ENCODE results near the gene SIAH1. TPM values are rescaled to one million over a fixed set of nuclear protein-coding genes. Genes with fewer than 3 reads are reported as not detected.
"Not testable (repeated sequence)": the region's sequence is repeated elsewhere in the genome, so short reads cannot be mapped to it uniquely, and the experiment has no call there.

SIAH1 gene
- polyA plus RNA-seq, 1 donor from 2014 or later: 24.3 TPM

GRCh38 chr16:48409839-48410632 is 24.8 kb upstream of the SIAH1 start:
- peaks cover 0 to 1% (median 0%) of the 10 kb centered on the region in 3 donors for H3K4me1 Mint-ChIP-seq

GRCh38 chr16:48408688-48409087 is 23.5 kb upstream of the SIAH1 start:
- Mint-ChIP-seq H3K27ac (peak overlapping the region in 1 of 3 donors; percentile 31), H3K27me3 (peaks cover 3% of the 10 kb centered on the region), H3K4me3 (no peak overlapping the region), H3K9me3 (no peaks in the 10 kb centered on the region), H3K36me3 (no peaks in the 10 kb centered on the region), H3K4me1 (peaks cover 0 to 1% (median 0%) of the 10 kb centered on the region in 3 donors)

More at GRCh38 chr16:48409839-48410632, 24.8 kb upstream of the SIAH1 start:
- peak overlapping the region in 1 of 3 donors; percentile 92 for H3K27ac Mint-ChIP-seq
- no peak overlapping the region for H3K4me3 Mint-ChIP-seq
- peaks cover 6% of the 10 kb centered on the region for H3K27me3 Mint-ChIP-seq
- H3K36me3 Mint-ChIP-seq: no peaks in the 10 kb centered on the region
- H3K9me3 Mint-ChIP-seq: no peaks in the 10 kb centered on the region

- no peaks in the 10 kb centered on the region for H3K9me3 Mint-ChIP-seq
- H3K27ac Mint-ChIP-seq: no peak overlapping the region
- H3K4me1 Mint-ChIP-seq: peaks cover 0 to 4% (median 1%) of the 10 kb centered on the region in 3 donors
Observed at GRCh38 chr16:48405907-48406306, 20.7 kb upstream of the SIAH1 start.

DNA sequence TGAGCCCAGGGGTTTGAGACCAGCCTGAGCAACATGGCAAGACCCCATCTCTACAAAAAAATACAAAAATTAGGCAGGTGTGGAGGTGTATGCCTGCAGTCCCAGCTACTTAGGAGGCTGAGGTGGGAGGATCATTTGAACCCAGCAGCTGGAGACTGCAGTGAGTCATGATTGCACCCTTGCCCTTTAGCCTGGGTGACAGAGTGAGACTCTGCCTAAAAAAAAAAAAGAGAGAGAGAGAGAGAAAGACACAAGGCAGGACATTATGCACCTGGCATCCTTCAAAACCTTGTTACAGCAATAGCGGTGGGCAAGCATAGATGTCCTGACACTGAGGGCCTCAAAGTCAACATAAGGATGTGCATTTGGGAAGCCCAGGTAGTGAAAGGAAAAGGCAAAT is 19.9 kb upstream of the SIAH1 start:
- no peak overlapping the region for H3K27ac Mint-ChIP-seq
- H3K27me3 Mint-ChIP-seq: peaks cover 1% of the 10 kb centered on the region
- H3K4me1 Mint-ChIP-seq: peaks cover 0 to 4% (median 1%) of the 10 kb centered on the region in 3 donors
- H3K9me3 Mint-ChIP-seq: no peaks in the 10 kb centered on the region
- H3K4me3 Mint-ChIP-seq: no peak overlapping the region
- H3K36me3 Mint-ChIP-seq: no peaks in the 10 kb centered on the region

More at GRCh38 chr16:48405907-48406306, 20.7 kb upstream of the SIAH1 start:
- no peak overlapping the region for H3K4me3 Mint-ChIP-seq
- H3K27me3 Mint-ChIP-seq: peaks cover 1% of the 10 kb centered on the region
- H3K36me3 Mint-ChIP-seq: no peaks in the 10 kb centered on the region

GRCh38 chr16:48402547-48402946 is 17.3 kb upstream of the SIAH1 start:
- H3K27ac Mint-ChIP-seq: peak overlapping the region in 1 of 3 donors; percentile 43
- H3K27me3 Mint-ChIP-seq, H3K36me3 Mint-ChIP-seq, H3K4me3 Mint-ChIP-seq, H3K9me3 Mint-ChIP-seq, H3K4me1 Mint-ChIP-seq: not testable (repeated sequence)

- Mint-ChIP-seq H3K4me1 (no peaks in the 10 kb centered on the region), H3K27me3 (no peaks in the 10 kb centered on the region), H3K36me3 (no peaks in the 10 kb centered on the region), H3K27ac (no peak overlapping the region), H3K4me3 (no peak overlapping the region), H3K9me3 (no peaks in the 10 kb centered on the region)
Observed at GRCh38 chr16:48395375-48395774, 10.2 kb upstream of the SIAH1 start.

DNA sequence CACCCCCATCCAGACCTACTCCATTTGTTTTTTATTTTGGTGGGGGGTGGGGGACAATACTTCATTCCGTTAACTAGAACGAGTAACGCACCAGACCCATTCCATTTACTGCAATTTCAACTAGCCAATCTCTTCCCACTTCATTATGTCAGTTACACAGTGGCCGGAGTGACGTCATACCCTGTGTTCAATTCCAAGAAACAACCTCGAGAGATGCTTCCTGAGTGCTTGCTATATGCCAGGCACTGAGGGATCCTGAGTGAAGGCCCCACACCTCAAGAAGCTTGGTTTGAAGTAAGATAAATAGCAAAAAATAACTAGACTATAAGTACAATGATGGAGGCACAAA is 9.1 kb upstream of the SIAH1 start:
- no peaks in the 10 kb centered on the region for H3K36me3 Mint-ChIP-seq
- H3K4me1 Mint-ChIP-seq: no peaks in the 10 kb centered on the region
- no peaks in the 10 kb centered on the region for H3K9me3 Mint-ChIP-seq
- no peaks in the 10 kb centered on the region for H3K27me3 Mint-ChIP-seq
- no peak overlapping the region for H3K4me3 Mint-ChIP-seq
- no peak overlapping the region for H3K27ac Mint-ChIP-seq

- H3K4me1 Mint-ChIP-seq: no peaks in the 10 kb centered on the region
- H3K27ac Mint-ChIP-seq: no peak overlapping the region
- no peaks in the 10 kb centered on the region for H3K9me3 Mint-ChIP-seq
- no peak overlapping the region for H3K4me3 Mint-ChIP-seq
- no peaks in the 10 kb centered on the region for H3K36me3 Mint-ChIP-seq
- no peaks in the 10 kb centered on the region for H3K27me3 Mint-ChIP-seq
Observed at GRCh38 chr16:48393485-48394354, 8.5 kb upstream of the SIAH1 start.

DNA sequence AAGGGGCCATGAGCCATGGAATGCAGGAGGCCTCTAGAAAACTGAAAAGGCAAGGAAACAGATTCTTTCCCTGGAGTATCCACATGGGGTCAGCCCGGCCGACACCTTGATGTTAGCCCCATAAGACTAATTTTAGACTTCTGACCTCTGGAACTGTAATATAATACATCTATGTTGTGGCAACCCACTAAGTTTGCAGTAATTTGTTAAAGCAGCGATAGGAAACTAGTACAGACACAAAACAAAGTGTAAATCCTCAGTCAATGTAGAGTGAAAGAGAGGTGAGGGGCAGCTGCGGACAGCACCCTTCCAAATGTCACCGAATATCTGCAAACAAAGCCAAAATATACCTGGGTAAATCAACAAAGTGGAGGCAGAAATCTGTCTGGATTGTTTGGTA is 7.2 kb upstream of the SIAH1 start:
- no peaks in the 10 kb centered on the region for H3K9me3 Mint-ChIP-seq
- no peaks in the 10 kb centered on the region for H3K27me3 Mint-ChIP-seq
- H3K4me3 Mint-ChIP-seq: no peak overlapping the region
- H3K4me1 Mint-ChIP-seq: no peaks in the 10 kb centered on the region
- no peak overlapping the region for H3K27ac Mint-ChIP-seq
- no peaks in the 10 kb centered on the region for H3K36me3 Mint-ChIP-seq

- no peak overlapping the region for H3K27ac Mint-ChIP-seq
- no peaks in the 10 kb centered on the region for H3K27me3 Mint-ChIP-seq
- peaks cover 10 to 16% (median 15%) of the 10 kb centered on the region in 3 donors for H3K4me1 Mint-ChIP-seq
- H3K9me3 Mint-ChIP-seq: no peaks in the 10 kb centered on the region
- peak overlapping the region in 3 of 4 donors; percentile 11 to 93 (median 55) for H3K4me3 Mint-ChIP-seq
- H3K36me3 Mint-ChIP-seq: no peaks in the 10 kb centered on the region
Observed at GRCh38 chr16:48386559-48387312, 1.5 kb upstream of the SIAH1 start.

GRCh38 chr16:48384520-48385252 is 527 bp downstream of the SIAH1 start:
- H3K4me1 Mint-ChIP-seq: peaks cover 22 to 30% (median 25%) of the 10 kb centered on the region in 3 donors
- peaks cover 2% of the 10 kb centered on the region for H3K36me3 Mint-ChIP-seq
- H3K4me3 Mint-ChIP-seq: peak overlapping the region; percentile 92 to 98 (median 97)
- H3K27ac Mint-ChIP-seq: peak overlapping the region; percentile 90 to 96 (median 95)
- no peaks in the 10 kb centered on the region for H3K9me3 Mint-ChIP-seq
- H3K27me3 Mint-ChIP-seq: no peaks in the 10 kb centered on the region

GRCh38 chr16:48383877-48384519 is 1.2 kb downstream of the SIAH1 start:
- Mint-ChIP-seq H3K36me3 (peaks cover 5% of the 10 kb centered on the region), H3K4me3 (peak overlapping the region; percentile 92 to 98 (median 97)), H3K27me3 (no peaks in the 10 kb centered on the region), H3K27ac (peak overlapping the region; percentile 90 to 96 (median 95)), H3K9me3 (no peaks in the 10 kb centered on the region), H3K4me1 (peaks cover 29 to 36% (median 32%) of the 10 kb centered on the region in 3 donors)

- H3K27me3 Mint-ChIP-seq: no peaks in the 10 kb centered on the region
- no peaks in the 10 kb centered on the region for H3K9me3 Mint-ChIP-seq
- H3K4me3 Mint-ChIP-seq: peak overlapping the region; percentile 92 to 98 (median 97)
- peak overlapping the region; percentile 46 to 95 (median 90) for H3K27ac Mint-ChIP-seq
- peaks cover 5% of the 10 kb centered on the region for H3K36me3 Mint-ChIP-seq
- peaks cover 36 to 44% (median 40%) of the 10 kb centered on the region in 3 donors for H3K4me1 Mint-ChIP-seq
Observed at GRCh38 chr16:48383009-48383876, 2.0 kb downstream of the SIAH1 start.

Measured in IgD-negative memory B cell (primary cell).